ENCODE measurements around the gene TSPAN15. TPM values are rescaled to one million over a fixed set of nuclear protein-coding genes. Genes with fewer than 3 reads are reported as not detected.
"Not testable (repeated sequence)": the region's sequence is repeated elsewhere in the genome, so short reads cannot be mapped to it uniquely, and the experiment has no call there.

Gene TSPAN15
- total RNA-seq, 2 experiments from 2014 or later = 1.4 to 1.7 TPM

GRCh38 chr10:69437321-69438259, 13.7 kb upstream of the TSPAN15 start:
- ChIA-PET CTCF (no interaction called here), POLR2A (no interaction called here)

GRCh38 chr10:69438536-69439349, 12.5 kb upstream of the TSPAN15 start:
- POLR2A ChIA-PET = no interaction called here
- CTCF ChIA-PET = interaction anchor here (0.6 kb wide), 1 partner anchor 63 kb away, joined by 3 read pairs; no protein-coding TSS in a partner anchor

DNA sequence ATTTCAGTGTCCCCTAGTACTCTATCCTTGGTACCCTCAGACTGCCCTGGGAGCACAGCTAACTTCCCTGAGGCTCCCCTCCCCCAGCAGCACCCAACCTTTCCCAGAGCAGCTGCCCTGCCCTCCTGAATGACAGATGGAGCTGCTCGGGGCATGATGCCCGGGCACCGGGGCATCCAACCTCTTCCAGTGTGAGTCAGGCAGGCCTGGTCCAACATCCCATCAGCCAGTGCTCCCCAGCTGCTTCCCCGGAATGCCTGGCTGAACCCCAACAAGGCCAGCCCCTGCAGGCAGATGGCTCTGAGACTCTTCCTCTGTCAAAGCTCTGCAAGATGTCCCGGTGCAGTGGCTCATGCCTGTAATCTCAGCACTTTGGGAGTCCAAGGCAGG, 11.9 kb upstream of the TSPAN15 start:
- ChIA-PET POLR2A (no interaction called here), CTCF (interaction anchor here (0.6 kb wide), 1 partner anchor 63 kb away, joined by 3 read pairs; no protein-coding TSS in a partner anchor)

DNA sequence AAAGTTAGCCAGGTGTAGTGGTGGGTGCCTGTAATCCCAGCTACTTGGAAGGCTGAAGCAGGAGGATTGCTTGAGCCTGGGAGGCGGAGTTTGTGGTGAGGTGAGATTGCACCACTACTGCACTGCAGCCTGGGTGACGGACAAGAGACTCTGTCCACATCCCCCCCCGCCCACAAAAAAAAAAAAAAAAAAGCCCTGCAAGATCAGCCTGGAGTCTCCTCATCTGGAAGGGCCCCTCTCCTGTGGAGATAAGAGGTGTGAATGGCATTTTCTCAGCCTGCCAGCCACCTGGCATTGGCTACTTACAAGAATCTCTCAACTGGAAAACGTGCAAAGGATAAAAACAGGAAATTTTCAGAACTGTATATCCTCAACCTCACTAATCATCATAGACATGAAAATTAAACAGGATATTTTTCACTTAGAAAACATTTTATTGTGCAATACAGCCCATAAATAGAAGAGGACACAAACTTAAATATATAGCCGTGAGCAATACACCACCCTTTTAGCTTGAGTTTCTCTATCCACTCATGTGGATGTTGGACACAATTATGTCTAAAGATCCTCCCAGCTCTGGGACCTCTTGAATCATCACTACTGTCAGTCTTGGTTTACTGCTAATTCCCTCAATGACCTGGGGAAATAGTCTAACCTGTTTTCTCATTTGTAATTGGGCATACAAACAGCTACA, 11.3 kb upstream of the TSPAN15 start:
- CTCF ChIA-PET = no interaction called here
- POLR2A ChIA-PET = no interaction called here

DNA sequence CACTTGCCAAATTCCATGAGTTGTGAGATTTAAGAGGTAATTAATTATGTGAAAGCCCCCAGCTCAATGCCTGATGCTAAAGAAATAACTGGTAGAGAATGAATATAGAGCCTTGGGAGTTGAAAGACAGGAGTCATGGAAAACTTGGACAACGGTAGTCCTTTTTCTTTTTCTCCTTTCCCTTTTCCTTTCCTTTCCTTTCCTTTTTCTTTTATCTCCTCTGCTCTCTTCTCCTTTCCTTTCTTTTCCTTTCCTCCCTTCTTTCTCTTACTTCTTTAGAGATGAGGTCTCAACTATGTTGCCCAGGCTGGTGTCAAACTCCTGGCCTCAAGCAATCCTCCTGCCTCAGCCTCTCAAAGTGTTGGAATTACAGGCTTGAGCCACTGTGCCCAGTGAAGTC, 7.9 kb upstream of the TSPAN15 start:
- POLR2A ChIA-PET = interaction anchor here (0.6 kb wide), 1 partner anchor 17 kb away, joined by 5 read pairs; no protein-coding TSS in a partner anchor
- CTCF ChIA-PET = no interaction called here

GRCh38 chr10:69445041-69445440, 6.2 kb upstream of the TSPAN15 start:
- ChIA-PET POLR2A (no interaction called here), CTCF (interaction anchor here (1.0 kb wide), 2 partner anchors 8 to 17 kb away, joined by 3 read pairs; no protein-coding TSS in a partner anchor)

DNA sequence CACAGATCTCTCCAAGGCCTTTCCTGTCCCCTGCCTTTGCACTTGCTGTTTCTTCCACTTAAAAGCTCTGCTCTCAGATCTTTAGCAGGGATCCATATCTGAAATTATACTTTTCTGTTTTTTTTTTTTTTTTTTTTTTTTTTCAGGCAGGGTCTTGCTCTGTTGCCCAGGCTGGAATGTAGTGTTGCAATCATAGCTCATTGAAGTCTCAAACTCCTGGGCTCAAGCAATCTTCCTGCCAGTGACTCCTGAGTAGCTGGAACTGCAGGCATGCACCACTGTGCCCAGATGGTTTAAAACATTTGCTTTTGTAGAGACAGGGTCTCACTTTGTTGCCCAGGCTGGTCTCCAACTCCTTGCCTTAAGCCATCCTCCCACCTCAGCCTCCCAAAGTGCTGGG, 5.0 kb upstream of the TSPAN15 start:
- POLR2A ChIA-PET = no interaction called here
- CTCF ChIA-PET = no interaction called here

DNA sequence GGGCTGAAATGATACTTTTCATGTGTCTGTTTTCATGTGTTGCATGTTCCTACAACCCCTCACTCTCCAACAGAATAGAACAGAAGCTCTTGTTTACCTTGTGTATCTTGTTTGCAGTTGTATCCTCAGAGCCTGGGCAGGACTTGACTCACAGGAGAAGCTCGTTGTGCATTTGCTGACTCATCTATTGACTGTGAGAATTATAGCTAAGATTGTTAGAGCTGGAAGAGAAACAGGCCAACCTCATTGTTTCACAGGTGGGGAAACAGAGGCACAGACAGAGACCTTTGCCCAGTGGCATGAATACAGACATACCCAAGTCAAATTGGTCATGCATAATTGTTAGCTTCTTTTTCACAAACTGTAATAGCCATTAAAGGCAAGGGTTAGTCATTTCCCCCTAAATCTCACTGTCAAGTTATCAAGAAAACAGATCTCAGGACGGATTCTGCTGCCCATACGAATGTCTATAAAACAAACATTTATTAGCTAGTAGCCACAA, 4.6 kb upstream of the TSPAN15 start:
- ChIA-PET CTCF (interaction anchor here (1.5 kb wide), 1 partner anchor 61 kb away, joined by 4 read pairs; no protein-coding TSS in a partner anchor), POLR2A (no interaction called here)

DNA sequence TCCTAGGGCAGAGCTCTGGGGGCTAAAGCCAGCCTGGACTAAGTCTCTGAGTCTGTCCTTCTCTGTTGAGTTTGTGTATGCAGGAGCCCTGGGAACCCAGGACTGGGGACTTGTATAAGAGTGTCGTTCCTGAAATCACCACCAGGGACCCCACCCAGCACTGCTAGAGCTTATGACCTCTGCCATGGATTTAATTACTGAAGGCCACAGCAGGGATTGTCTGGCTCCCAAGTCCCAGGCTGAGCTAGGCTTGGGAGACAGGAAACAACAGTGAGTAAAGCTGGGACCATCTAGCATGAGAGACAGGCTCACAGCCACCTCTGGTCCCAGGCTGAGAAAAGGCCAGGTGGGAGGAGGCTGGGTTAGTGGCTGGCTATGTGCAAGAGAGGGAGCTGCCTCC, 1.4 kb upstream of the TSPAN15 start:
- CTCF ChIA-PET = interaction anchor here (0.6 to 1.8 kb wide), 6 partner anchors 13 to 265 kb away, joined by 3 to 6 read pairs (median 3); no protein-coding TSS in a partner anchor
- POLR2A ChIA-PET = interaction anchor here (0.6 kb wide), 1 partner anchor 127 kb away, joined by 3 read pairs; no protein-coding TSS in a partner anchor

GRCh38 chr10:69450395-69450794, 870 bp upstream of the TSPAN15 start:
- CTCF ChIA-PET = interaction anchor here (0.6 to 1.8 kb wide), 4 partner anchors 12 to 57 kb away, joined by 3 to 6 read pairs (median 4); no protein-coding TSS in a partner anchor
- POLR2A ChIA-PET = not testable (repeated sequence)

DNA sequence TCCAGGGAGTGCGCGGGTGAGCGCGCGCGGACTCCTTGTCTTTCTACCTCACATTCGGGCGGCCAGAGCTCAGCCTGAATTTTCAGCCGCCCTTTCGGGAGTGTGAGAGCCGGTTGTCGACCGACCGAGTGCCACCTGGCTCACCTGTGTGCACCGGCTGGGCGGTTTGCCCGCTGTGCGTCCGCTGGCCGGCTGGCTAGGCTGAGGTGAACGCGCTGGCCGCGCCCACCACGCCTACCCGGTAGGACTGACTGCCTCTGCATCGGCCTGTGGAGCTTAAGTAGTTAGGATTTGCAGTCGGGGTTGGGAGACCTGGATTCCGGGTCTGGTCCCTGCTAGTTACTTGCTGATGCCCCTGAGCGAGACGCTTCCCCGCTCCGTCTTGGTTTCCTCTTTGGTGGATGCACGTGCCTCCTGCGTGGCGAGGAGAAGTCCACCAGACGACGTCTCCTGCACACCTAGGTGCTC, 553 bp downstream of the TSPAN15 start:
- ChIA-PET CTCF (interaction anchor here (1.0 to 1.1 kb wide), 2 partner anchors 23 to 33 kb away, joined by 3 to 4 read pairs; no protein-coding TSS in a partner anchor), POLR2A (interaction anchor here (0.6 kb wide), 2 partner anchors 20 to 73 kb away, joined by 4 to 7 read pairs; no protein-coding TSS in a partner anchor)

- ChIA-PET CTCF (interaction anchor here (1.1 kb wide), 1 partner anchor 32 kb away, joined by 4 read pairs; no protein-coding TSS in a partner anchor), POLR2A (no interaction called here)
These were observed 1.6 kb downstream of the TSPAN15 start for GRCh38 chr10:69452676-69453415.

DNA sequence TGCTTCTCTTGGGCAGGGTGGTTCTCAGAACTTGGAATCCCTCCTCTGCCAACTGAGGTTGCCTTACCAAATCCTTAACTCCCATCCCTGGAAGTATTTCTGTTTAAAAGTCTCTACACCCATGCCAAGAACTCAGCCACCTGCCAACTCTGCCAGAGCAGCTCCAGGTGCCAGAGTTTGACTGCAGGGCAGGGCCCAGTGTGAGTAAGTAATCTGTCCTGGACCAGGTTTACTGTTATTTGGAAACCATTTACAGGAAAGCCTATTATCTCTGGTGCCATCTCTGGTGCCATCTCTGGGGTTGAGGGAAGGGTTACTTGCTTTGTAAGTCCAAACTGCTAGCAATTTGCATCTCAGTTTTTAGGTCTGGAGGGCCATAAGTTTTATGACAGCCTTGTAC, 2.5 kb downstream of the TSPAN15 start:
- ChIA-PET CTCF (no interaction called here), POLR2A (no interaction called here)

DNA sequence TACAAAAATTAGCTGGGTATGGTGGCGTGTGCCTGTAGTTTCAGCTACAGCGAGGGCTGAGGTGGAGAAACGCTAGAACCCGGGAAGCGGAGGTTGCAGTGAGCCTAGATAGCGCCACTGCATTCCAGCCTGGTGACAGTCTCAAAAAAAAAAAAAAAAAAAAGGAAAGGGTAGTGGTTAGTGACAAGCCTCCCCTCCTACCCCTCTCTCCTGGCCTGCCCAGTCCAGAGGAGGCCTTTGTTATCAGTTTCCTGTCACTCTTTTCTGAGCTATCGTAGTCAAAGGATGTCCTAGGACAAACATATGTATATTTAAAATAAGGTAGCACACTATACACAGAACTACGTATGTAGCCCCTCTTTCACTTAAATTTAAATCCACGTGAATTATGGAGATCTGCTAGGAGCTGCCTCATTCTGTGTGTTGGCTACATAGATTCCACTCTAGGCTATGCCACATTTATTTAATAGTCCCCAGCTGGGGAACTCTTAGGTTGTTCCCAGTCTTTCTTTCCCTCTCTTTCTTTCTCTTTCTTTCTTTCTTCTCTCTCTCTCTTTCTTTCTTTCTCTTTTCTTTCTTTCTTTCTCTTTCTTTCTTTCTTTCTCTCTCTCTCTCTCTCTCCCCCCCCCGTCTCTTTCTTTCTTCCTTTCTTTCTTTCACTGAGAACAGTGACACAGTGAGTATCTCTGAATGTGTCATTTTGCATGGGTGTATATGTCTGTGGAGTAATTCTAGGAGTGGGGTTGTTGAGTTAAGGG, 3.9 kb downstream of the TSPAN15 start:
- CTCF ChIA-PET = interaction anchor here (0.7 to 1.0 kb wide), 2 partner anchors 11 to 27 kb away, joined by 3 to 4 read pairs; no protein-coding TSS in a partner anchor
- POLR2A ChIA-PET = no interaction called here

- CTCF ChIA-PET = interaction anchor here (1.3 kb wide), 1 partner anchor 8 kb away, joined by 3 read pairs; no protein-coding TSS in a partner anchor
These were observed 5.8 kb downstream of the TSPAN15 start for GRCh38 chr10:69456880-69457693.

DNA sequence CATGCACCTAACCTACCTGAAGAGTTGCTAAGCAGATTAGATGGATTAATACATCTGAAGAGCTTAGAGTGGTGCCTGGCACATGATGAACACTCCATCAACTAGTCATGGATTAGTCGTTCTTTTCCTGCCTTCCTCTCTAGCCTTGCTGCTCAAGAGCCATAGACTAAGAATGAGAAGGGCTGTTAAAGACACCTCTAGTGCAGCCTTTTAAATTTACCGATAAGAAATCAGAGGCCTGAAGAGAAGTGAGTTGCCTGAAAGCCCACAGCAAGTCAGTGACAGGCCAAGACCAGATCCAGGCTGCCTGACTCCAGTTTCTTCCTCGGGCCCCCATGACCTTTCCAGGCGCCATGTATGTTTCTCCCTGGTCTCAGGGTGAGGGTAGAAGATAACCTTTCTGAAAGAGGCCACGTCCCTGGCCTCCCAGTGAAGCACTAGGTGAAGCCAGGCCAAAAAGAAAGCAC, 6.5 kb downstream of the TSPAN15 start:
- POLR2A ChIA-PET = no interaction called here

More at GRCh38 chr10:69456880-69457693, 5.8 kb downstream of the TSPAN15 start:
- POLR2A ChIA-PET = no interaction called here

More for the DNA sequence above, 6.5 kb downstream of the TSPAN15 start:
- CTCF ChIA-PET = no interaction called here

Data from activated CD8-positive, alpha-beta memory T cell treated with anti-CD3 and anti-CD28 coated beads for 36 hours (primary cell).